K562 (cell line): ENCODE measurements around the gene ACTR3C. TPM values are rescaled to one million over a fixed set of nuclear protein-coding genes. Genes with fewer than 3 reads are reported as not detected.

Experiments
- ATAC-seq: fragments of 200-7000 bp; cut with Tn5 transposase; 3 replicates; pipeline ENCODE4 v1.9.1; 2020; ENCODE audit warnings: moderate library complexity
- BruUV-seq: library from RNA; stranded (reverse); fragments of 400-500 nt; replicated peaks from 2 replicates; lab custom pipeline; 2021; lab: Mats Ljungman, UMichigan
- CTCF ChIA-PET: fragments of 300-600 bp; formaldehyde crosslinking; extraction: SDS; loops from one replicate; lab custom pipeline; 2021; ENCODE audit warnings: low intra/inter-chr PET ratio; lab: Yijun Ruan, JAX
- POLR2A ChIA-PET: fragments of 300-600, 350-650 bp; sonication (Branson Sonifier 250); formaldehyde crosslinking; extraction: SDS; loops from one replicate; lab custom pipeline; 2021; ENCODE audit warnings: antibody characterized with exemption, inconsistent platforms; lab: Yijun Ruan, JAX
- DNase-seq, 4 experiments: peaks; one replicate each; pipeline versions ENCODE4 v3.0.0 to v3.0.0-alpha.2; 2011 to 2018; ENCODE audit warnings: low spot score in 3 of 4, mixed read lengths in 3 of 4; ENCODE audit errors: extremely low read depth in 1 of 4
- FAIRE-seq: peaks from 2 replicates; lab custom pipeline; 2011; peaks lifted over from hg19 to GRCh38; lab: Jason Lieb, UNC
- H2AFZ ChIP-seq: 2 replicates; pipeline ENCODE4 v1.6.0; 2011; ENCODE audit warnings: low read depth, low read length, control low read depth, inconsistent platforms
- H3K27ac ChIP-seq: fragments of 200-600 bp; 3 replicates; pipeline ENCODE4 v1.8.0; 2011; ENCODE audit warnings: low read depth, mild to moderate bottlenecking, control low read depth, inconsistent platforms, low read length, moderate library complexity, mixed read lengths; ENCODE audit errors: extremely low read depth
- H3K27me3 ChIP-seq, 2 experiments: fragments of 300-600 bp in 1 of 2; 2 replicates in 1 of 2; 3 replicates in 1 of 2; pipeline versions ENCODE4 v1.6.0 to v1.8.0; 2011; ENCODE audit warnings: inconsistent platforms in 2 of 2, low read length in 2 of 2, mild to moderate bottlenecking in 1 of 2, mixed read lengths in 1 of 2, moderate library complexity in 1 of 2; ENCODE audit not compliant: control insufficient read depth in 2 of 2, insufficient read depth in 2 of 2
- H3K36me3 ChIP-seq: fragments of 300-600 bp; 3 replicates; pipeline ENCODE4 v1.8.0; 2011; ENCODE audit warnings: mild to moderate bottlenecking, low read length, inconsistent platforms; ENCODE audit not compliant: control insufficient read depth, insufficient read depth
- H3K4me1 ChIP-seq, 2 experiments: fragments of 200-600 bp in 1 of 2; replicated peaks in 1 of 2; 2 replicates in 1 of 2; 3 replicates in 1 of 2; pipeline versions ENCODE4 v1.5.1 to v1.8.0; 2011; ENCODE audit warnings: inconsistent platforms in 2 of 2, low read length in 2 of 2, mild to moderate bottlenecking in 1 of 2, mixed read lengths in 1 of 2, moderate library complexity in 1 of 2; ENCODE audit not compliant: control insufficient read depth in 2 of 2, insufficient read depth in 2 of 2
- H3K4me2 ChIP-seq: 2 replicates; pipeline ENCODE4 v1.6.1; 2011; ENCODE audit warnings: low read length, control low read depth, inconsistent platforms, mixed read lengths; ENCODE audit not compliant: insufficient read depth
- H3K4me3 ChIP-seq: fragments of 200-600 bp; sonication (generic), shearing (Covaris generic); 2 replicates; pipeline ENCODE4 v1.5.1; 2016; ENCODE audit warnings: control low read depth, inconsistent platforms
- H3K79me2 ChIP-seq: fragments of 200-600 bp; 3 replicates; pipeline ENCODE4 v1.8.0; 2011; ENCODE audit warnings: low read length, inconsistent platforms; ENCODE audit not compliant: control insufficient read depth, insufficient read depth
- H3K9ac ChIP-seq, 2 experiments: 2 replicates each; pipeline versions ENCODE4 v1.6.0 to v1.6.1; 2011; ENCODE audit warnings: low read depth in 2 of 2, low read length in 2 of 2, control low read depth in 1 of 2, inconsistent platforms in 1 of 2, mild to moderate bottlenecking in 1 of 2, mixed read lengths in 1 of 2; ENCODE audit not compliant: insufficient read depth in 1 of 2
- H3K9me1 ChIP-seq: one replicate; pipeline ENCODE4 v1.6.0; 2011; ENCODE audit warnings: inconsistent platforms, mild to moderate bottlenecking, low read length, moderate library complexity; ENCODE audit not compliant: control insufficient read depth, insufficient read depth
- H3K9me3 ChIP-seq: replicated peaks from 2 replicates; pipeline ENCODE4 v1.5.1; 2011; ENCODE audit warnings: low read depth, low read length, inconsistent platforms; ENCODE audit not compliant: control insufficient read depth, insufficient read depth
- H4K20me1 ChIP-seq: replicated peaks from 2 replicates; pipeline ENCODE4 v1.6.1; 2011; ENCODE audit warnings: low read length, inconsistent platforms, mixed read lengths; ENCODE audit not compliant: control insufficient read depth, insufficient read depth
- KLF13 ChIP-seq: fragments of 450-650 bp; IDR thresholded peaks from 2 replicates; pipeline ENCODE4 v1.6.1; 2016; ENCODE audit warnings: missing genetic modification characterization, low read depth, mild to moderate bottlenecking, missing compliant biosample characterization, moderate library complexity, borderline replicate concordance
- ZNF263 ChIP-seq: sonication (generic); formaldehyde crosslinking; IDR thresholded peaks from 2 replicates; pipeline ENCODE4 v1.8.0; 2022; ENCODE audit warnings: mild to moderate bottlenecking, missing genetic modification reagents, borderline replicate concordance
- WGBS: fragments of 100-300 bp; shearing (Covaris generic); methylation state at CpG from one replicate; pipeline ENCODE4 v1.1.6; 2016; ENCODE audit warnings: low coverage, mixed read lengths; ENCODE audit not compliant: insufficient coverage; ENCODE audit errors: missing lambda C conversion rate; 5-methylcytosine and 5-hydroxymethylcytosine counted together
- in situ Hi-C: fragments of 300-500 bp; cut with MboI; formaldehyde crosslinking; loops from 4 replicates; pipeline ENCODE4 v1.15.0; 2018; ENCODE audit warnings: inconsistent platforms, mixed read lengths
- intact Hi-C: fragments of 100-400 bp; cut with micrococcal nuclease; formaldehyde crosslinking; loops from 2 replicates; pipeline ENCODE4 v1.14.2; 2022
- polyA plus RNA-seq, 8 experiments: library from polyadenylated mRNA; depleted of rRNA in 4 of 8; stranded (reverse) in 5 of 8; unstranded in 3 of 8; fragments of >200 nt; fragmentation: Nextera tagmentation in 2 of 8; fragmentation: Illumina TruSeq in 1 of 8; extraction: Ambion mirVana in 2 of 8; extraction: Trizol in 1 of 8; gene quantifications; 2 replicates each; pipeline versions ENCODE4 v1.2.1 to v1.2.3, GENCODE V29; 2011 to 2014; ENCODE audit warnings: inconsistent platforms in 1 of 8, missing spikeins in 1 of 8
- total RNA-seq, 7 experiments: library from RNA; depleted of rRNA in 6 of 7; stranded (reverse); fragments of >200 nt in 6 of 7; fragmentation: Illumina TruSeq in 2 of 7; extraction: Trizol in 2 of 7; gene quantifications; 2 replicates each; pipeline versions ENCODE4 v1.2.1 to v1.2.3, GENCODE V29; 2011 to 2021; ENCODE audit warnings: low replicate concordance in 1 of 7
- TF ChIP-seq, protein P1 (sequence below): fragments of 450-650 bp; formaldehyde crosslinking; IDR thresholded peaks from 2 replicates; pipeline ENCODE4 v1.4.0; 2020; ENCODE audit warnings: mild to moderate bottlenecking, moderate library complexity
- TF ChIP-seq, protein P2 (sequence below): sonication (generic); formaldehyde crosslinking; IDR thresholded peaks from 2 replicates; pipeline ENCODE4 v1.8.1; 2022; ENCODE audit warnings: missing genetic modification reagents

ACTR3C gene
- total and polyA plus RNA-seq, 9 of the 15 experiments (the other 6 are each of a cell fraction or from before 2014, with no cell fraction given): 9.0 to 35.4 (median 13.3) TPM

DNA sequence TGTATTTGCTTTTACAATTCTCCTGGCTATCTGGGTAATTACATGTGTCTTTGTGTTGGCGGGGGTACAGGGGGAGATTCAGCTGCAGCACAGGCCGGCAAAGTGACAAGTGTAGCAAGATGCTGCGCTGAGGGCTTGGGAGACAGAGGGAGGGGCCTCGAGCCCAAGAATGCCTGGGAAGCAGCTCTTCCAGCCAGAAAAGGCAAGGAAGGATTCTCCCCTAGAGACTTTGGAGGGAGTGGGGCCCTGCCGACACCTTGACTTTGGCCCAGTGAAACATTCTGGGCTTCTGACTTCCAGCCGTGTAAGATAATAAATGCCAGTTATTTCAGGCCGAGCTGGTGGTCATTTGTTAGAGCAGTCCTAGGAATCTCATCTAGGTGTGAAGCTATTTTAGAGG is 38.1 kb upstream of the ACTR3C start (continued):
- TF ChIP-seq, protein P1, sequence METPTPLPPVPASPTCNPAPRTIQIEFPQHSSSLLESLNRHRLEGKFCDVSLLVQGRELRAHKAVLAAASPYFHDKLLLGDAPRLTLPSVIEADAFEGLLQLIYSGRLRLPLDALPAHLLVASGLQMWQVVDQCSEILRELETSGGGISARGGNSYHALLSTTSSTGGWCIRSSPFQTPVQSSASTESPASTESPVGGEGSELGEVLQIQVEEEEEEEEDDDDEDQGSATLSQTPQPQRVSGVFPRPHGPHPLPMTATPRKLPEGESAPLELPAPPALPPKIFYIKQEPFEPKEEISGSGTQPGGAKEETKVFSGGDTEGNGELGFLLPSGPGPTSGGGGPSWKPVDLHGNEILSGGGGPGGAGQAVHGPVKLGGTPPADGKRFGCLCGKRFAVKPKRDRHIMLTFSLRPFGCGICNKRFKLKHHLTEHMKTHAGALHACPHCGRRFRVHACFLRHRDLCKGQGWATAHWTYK (CRISPR knock-in tag): no peak
- TF ChIP-seq, protein P2, sequence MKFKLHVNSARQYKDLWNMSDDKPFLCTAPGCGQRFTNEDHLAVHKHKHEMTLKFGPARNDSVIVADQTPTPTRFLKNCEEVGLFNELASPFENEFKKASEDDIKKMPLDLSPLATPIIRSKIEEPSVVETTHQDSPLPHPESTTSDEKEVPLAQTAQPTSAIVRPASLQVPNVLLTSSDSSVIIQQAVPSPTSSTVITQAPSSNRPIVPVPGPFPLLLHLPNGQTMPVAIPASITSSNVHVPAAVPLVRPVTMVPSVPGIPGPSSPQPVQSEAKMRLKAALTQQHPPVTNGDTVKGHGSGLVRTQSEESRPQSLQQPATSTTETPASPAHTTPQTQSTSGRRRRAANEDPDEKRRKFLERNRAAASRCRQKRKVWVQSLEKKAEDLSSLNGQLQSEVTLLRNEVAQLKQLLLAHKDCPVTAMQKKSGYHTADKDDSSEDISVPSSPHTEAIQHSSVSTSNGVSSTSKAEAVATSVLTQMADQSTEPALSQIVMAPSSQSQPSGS (CRISPR knock-in tag): no peak

DNA sequence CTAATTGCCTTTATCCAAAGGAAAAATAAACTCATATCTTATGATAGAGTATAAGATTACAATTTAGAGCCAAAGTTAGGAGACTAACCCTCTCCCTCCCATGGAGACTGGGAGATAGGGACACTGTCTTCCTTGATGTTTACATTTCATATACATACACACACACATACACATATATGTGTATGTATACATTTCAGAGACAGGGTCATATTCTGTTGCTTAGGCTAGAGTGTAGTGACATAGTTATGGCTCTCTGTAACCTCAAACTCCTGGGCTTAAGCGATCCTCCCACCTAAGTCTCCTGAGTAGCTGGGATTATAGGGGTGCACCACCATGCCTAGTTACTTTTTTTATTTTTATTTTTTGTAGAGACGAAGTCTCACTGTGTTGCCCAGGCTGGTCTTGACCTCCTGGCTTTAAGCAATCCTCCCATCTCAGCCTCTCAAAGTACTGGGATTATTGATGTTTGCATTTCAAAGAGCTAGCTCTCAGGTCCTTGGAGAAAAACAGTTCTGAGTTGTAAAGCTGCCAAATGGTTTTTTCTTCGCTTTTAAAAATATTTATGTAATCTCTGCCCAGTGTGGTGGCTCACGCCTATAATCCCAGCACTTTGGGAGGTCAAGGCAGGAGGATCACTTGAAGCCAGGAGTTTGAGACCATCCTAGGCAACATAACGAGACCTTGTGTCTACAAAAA is 37.2 kb upstream of the ACTR3C start:
- H3K27me3 ChIP-seq: no peaks in the 10 kb centered on the region; a peak in 1 of 5 replicates
- TF ChIP-seq KLF13 (tag) (no peak), ZNF263 (CRISPR knock-in tag) (0 out of 2 replicates have a peak, but pooled peaks have one; percentile 10)
- TF ChIP-seq, all 486 proteins: peak for 1
- H3K9ac ChIP-seq: no peak overlapping the region
- H3K4me1 ChIP-seq: peaks cover 24 to 31% of the 10 kb centered on the region in 2 experiments; a peak in 4 of 5 replicates
- ChIA-PET CTCF (no interaction called here), POLR2A (interaction anchor here (0.7 to 1.6 kb wide), 3 partner anchors 9 to 44 kb away, joined by 3 to 4 read pairs (median 3); no protein-coding TSS in a partner anchor)
- H3K79me2 ChIP-seq: no peaks in the 10 kb centered on the region
- no peaks in the 10 kb centered on the region for H3K9me3 ChIP-seq
- intact Hi-C loops (no loop called here), in situ Hi-C loops (no loop called here)
- H3K9me1 ChIP-seq: peaks cover 5% of the 10 kb centered on the region
- WGBS: 34% methylated on average over 5 of the region's 5 CpGs
- H3K4me3 ChIP-seq: no peak overlapping the region
- no peak overlapping the region for H3K4me2 ChIP-seq
- H4K20me1 ChIP-seq: no peaks in the 10 kb centered on the region
- no peak overlapping the region for H2AFZ ChIP-seq
- no peak overlapping the region for H3K27ac ChIP-seq
- H3K36me3 ChIP-seq: no peaks in the 10 kb centered on the region
- DNase-seq (no peak), FAIRE-seq (no peak), ATAC-seq (no peak)
- BruUV-seq: no TSS peak
